Prostate gland (tissue), 2 donors: ENCODE results near the gene ARF3.

ENCODE experiments used
- POLR2A ChIP-seq: fragments of 450-650 bp; IDR thresholded peaks from one replicate; pipeline ENCODE4 v1.6.1; 2016; ENCODE audit warnings: antibody characterized with exemption, mild to moderate bottlenecking
- POLR2AphosphoS5 ChIP-seq: sonication (generic); formaldehyde crosslinking; IDR thresholded peaks from one replicate; pipeline ENCODE4 v1.6.1; 2017; ENCODE audit warnings: antibody characterized with exemption
- TF ChIP-seq, protein P1 (sequence below), 4 experiments: fragments of 200-600 bp in 2 of 4; fragments of 450-650 bp in 2 of 4; sonication (generic) in 2 of 4; IDR thresholded peaks; 1 replicate in 3 of 4; 2 replicates in 1 of 4; pipeline ENCODE4 v1.5.1; 2016 to 2019; ENCODE audit warnings: antibody characterized with exemption in 4 of 4, mild to moderate bottlenecking in 2 of 4, moderate library complexity in 2 of 4

DNA sequence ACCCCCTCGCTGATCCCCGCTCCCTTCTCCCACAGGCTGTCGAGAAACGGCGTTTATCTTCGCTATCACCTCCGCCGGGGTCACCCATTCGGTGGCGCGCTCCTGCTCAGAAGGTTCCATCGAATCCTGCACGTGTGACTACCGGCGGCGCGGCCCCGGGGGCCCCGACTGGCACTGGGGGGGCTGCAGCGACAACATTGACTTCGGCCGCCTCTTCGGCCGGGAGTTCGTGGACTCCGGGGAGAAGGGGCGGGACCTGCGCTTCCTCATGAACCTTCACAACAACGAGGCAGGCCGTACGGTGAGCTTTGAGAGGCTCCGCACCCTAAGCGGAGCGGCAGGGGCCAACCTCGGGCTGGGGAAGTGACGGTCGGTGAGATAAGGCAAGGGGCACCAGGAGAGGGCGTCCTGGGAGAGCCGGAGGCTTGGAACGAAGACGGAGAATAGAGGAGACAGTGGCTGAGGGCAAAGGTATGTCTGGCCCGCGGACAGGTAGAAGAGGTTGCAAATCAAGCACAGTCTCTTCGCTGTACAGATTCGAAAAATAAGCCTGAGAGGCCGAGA lies 23.2 kb upstream of the ARF3 start:
- TF ChIP-seq, protein P1, sequence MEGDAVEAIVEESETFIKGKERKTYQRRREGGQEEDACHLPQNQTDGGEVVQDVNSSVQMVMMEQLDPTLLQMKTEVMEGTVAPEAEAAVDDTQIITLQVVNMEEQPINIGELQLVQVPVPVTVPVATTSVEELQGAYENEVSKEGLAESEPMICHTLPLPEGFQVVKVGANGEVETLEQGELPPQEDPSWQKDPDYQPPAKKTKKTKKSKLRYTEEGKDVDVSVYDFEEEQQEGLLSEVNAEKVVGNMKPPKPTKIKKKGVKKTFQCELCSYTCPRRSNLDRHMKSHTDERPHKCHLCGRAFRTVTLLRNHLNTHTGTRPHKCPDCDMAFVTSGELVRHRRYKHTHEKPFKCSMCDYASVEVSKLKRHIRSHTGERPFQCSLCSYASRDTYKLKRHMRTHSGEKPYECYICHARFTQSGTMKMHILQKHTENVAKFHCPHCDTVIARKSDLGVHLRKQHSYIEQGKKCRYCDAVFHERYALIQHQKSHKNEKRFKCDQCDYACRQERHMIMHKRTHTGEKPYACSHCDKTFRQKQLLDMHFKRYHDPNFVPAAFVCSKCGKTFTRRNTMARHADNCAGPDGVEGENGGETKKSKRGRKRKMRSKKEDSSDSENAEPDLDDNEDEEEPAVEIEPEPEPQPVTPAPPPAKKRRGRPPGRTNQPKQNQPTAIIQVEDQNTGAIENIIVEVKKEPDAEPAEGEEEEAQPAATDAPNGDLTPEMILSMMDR (IDR thresholded peaks at IDR 0.05): no peak
- no peak for TF ChIP-seq POLR2A
- TF ChIP-seq POLR2AphosphoS5: no peak
